WTC11 (cell line): ENCODE data around the gene PIKFYVE. TPM values are rescaled to one million over a fixed set of nuclear protein-coding genes. Genes with fewer than 3 reads are reported as not detected.
"Not testable (repeated sequence)": the region's sequence is repeated elsewhere in the genome, so short reads cannot be mapped to it uniquely, and the experiment has no call there.

Experiments
- ATAC-seq: fragments of 200-7000 bp; cut with Tn5 transposase; 2 replicates; pipeline ENCODE4 v1.10.0; 2021; ENCODE audit warnings: mild to moderate bottlenecking, moderate library complexity
- CTCF ChIA-PET: fragments of 300-600 bp; sonication (Branson Sonifier 250); formaldehyde crosslinking; loops from one replicate; lab custom pipeline; 2021; ENCODE audit warnings: antibody characterized with exemption; lab: Charles Lee
- POLR2A ChIA-PET: fragments of 350-600 bp; sonication (Branson Sonifier 250); formaldehyde crosslinking; loops from one replicate; lab custom pipeline; 2021; ENCODE audit warnings: antibody characterized with exemption; lab: Charles Lee
- DNase-seq: peaks from one replicate; pipeline ENCODE4 v3.0.0; 2021; ENCODE audit warnings: low spot score
- H3K27ac Mint-ChIP-seq: 2 replicates; pipeline ENCODE4 v1.8.0; 2021; ENCODE audit warnings: mixed read lengths
- H3K27me3 Mint-ChIP-seq: 2 replicates; pipeline ENCODE4 v1.8.0; 2021; ENCODE audit warnings: low read depth, mild to moderate bottlenecking, moderate library complexity, mixed read lengths
- H3K36me3 Mint-ChIP-seq: 2 replicates; pipeline ENCODE4 v1.8.0; 2021; ENCODE audit warnings: mixed read lengths
- H3K4me1 Mint-ChIP-seq: 2 replicates; pipeline ENCODE4 v1.8.0; 2022; ENCODE audit warnings: mixed read lengths
- H3K4me3 Mint-ChIP-seq: 2 replicates; pipeline ENCODE4 v1.8.0; 2021; ENCODE audit warnings: mild to moderate bottlenecking, moderate library complexity, mixed read lengths
- H3K9me3 Mint-ChIP-seq: 2 replicates; pipeline ENCODE4 v1.8.0; 2021; ENCODE audit warnings: mixed read lengths
- CREM ChIP-seq: sonication (generic); formaldehyde crosslinking; IDR thresholded peaks from 2 replicates; pipeline ENCODE4 v1.8.1; 2022; ENCODE audit warnings: mild to moderate bottlenecking, missing genetic modification reagents, moderate library complexity
- GTF2I ChIP-seq: fragments of 250-450 bp; sonication (Bioruptor Pico); conservative IDR thresholded peaks from 2 replicates; pipeline ENCODE4 v1.4.0; 2021; ENCODE audit warnings: mild to moderate bottlenecking
- IRF1 ChIP-seq: sonication (generic); formaldehyde crosslinking; IDR thresholded peaks from 2 replicates; pipeline ENCODE4 v1.8.0; 2023; ENCODE audit warnings: missing genetic modification reagents
- KAT7 ChIP-seq: sonication (generic); formaldehyde crosslinking; IDR thresholded peaks from 2 replicates; pipeline ENCODE4 v1.8.1; 2023; ENCODE audit warnings: missing genetic modification reagents, mild to moderate bottlenecking, borderline replicate concordance
- NFATC4 ChIP-seq: fragments of 250-450 bp; sonication (Bioruptor Pico); IDR thresholded peaks from 2 replicates; pipeline ENCODE4 v1.9.0; 2021; ENCODE audit warnings: mild to moderate bottlenecking
- NR1H2 ChIP-seq: sonication (generic); formaldehyde crosslinking; IDR thresholded peaks from 2 replicates; pipeline ENCODE4 v1.9.0; 2021; ENCODE audit warnings: mild to moderate bottlenecking, moderate library complexity, missing genetic modification reagents
- PRRX2 ChIP-seq: fragments of 250-450 bp; sonication (Bioruptor Pico); IDR thresholded peaks from 2 replicates; pipeline ENCODE4 v1.8.0; 2021; ENCODE audit warnings: mild to moderate bottlenecking
- RORB ChIP-seq: fragments of 250-450 bp; sonication (Bioruptor Pico); IDR thresholded peaks from 2 replicates; pipeline ENCODE4 v1.9.0; 2021; ENCODE audit warnings: mild to moderate bottlenecking
- ZNF121 ChIP-seq: sonication (generic); formaldehyde crosslinking; IDR thresholded peaks from 2 replicates; pipeline ENCODE4 v1.8.0; 2023; ENCODE audit warnings: missing genetic modification reagents
- ZNF317 ChIP-seq: sonication (generic); formaldehyde crosslinking; IDR thresholded peaks from 2 replicates; pipeline ENCODE4 v1.8.1; 2023; ENCODE audit warnings: low read depth, mild to moderate bottlenecking, moderate library complexity, missing genetic modification reagents, borderline replicate concordance
- ZNF396 ChIP-seq: fragments of 250-450 bp; sonication (Bioruptor Pico); IDR thresholded peaks from 2 replicates; pipeline ENCODE4 v1.8.0; 2021; ENCODE audit warnings: mild to moderate bottlenecking, moderate library complexity, borderline replicate concordance
- total RNA-seq: library from RNA; stranded (reverse); gene quantifications from 3 replicates; pipeline ENCODE4 v1.2.3, GENCODE V29; 2021
- TF ChIP-seq, protein P1 (sequence below): fragments of 200-600 bp; IDR thresholded peaks from 2 replicates; pipeline ENCODE4 v1.8.0; 2022; ENCODE audit warnings: antibody characterized with exemption
- TF ChIP-seq, protein P2 (sequence below): sonication (generic); formaldehyde crosslinking; conservative IDR thresholded peaks from 2 replicates; pipeline ENCODE4 v1.8.1; 2023; ENCODE audit warnings: mild to moderate bottlenecking, low read depth, missing genetic modification reagents, moderate library complexity
- TF ChIP-seq, protein P3 (sequence below): sonication (generic); formaldehyde crosslinking; IDR thresholded peaks from 2 replicates; pipeline ENCODE4 v1.8.0; 2022; ENCODE audit warnings: mild to moderate bottlenecking, missing genetic modification reagents
- TF ChIP-seq, protein P4 (sequence below): fragments of 250-450 bp; sonication (Bioruptor Pico); IDR thresholded peaks from 2 replicates; pipeline ENCODE4 v1.9.0; 2021; ENCODE audit warnings: mild to moderate bottlenecking, borderline replicate concordance

The PIKFYVE gene
- total RNA-seq, 1 experiment from 2014 or later: 36.1 TPM

- TF ChIP-seq, protein P1, sequence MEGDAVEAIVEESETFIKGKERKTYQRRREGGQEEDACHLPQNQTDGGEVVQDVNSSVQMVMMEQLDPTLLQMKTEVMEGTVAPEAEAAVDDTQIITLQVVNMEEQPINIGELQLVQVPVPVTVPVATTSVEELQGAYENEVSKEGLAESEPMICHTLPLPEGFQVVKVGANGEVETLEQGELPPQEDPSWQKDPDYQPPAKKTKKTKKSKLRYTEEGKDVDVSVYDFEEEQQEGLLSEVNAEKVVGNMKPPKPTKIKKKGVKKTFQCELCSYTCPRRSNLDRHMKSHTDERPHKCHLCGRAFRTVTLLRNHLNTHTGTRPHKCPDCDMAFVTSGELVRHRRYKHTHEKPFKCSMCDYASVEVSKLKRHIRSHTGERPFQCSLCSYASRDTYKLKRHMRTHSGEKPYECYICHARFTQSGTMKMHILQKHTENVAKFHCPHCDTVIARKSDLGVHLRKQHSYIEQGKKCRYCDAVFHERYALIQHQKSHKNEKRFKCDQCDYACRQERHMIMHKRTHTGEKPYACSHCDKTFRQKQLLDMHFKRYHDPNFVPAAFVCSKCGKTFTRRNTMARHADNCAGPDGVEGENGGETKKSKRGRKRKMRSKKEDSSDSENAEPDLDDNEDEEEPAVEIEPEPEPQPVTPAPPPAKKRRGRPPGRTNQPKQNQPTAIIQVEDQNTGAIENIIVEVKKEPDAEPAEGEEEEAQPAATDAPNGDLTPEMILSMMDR: no peak
- TF ChIP-seq CREM (CRISPR knock-in tag) (no peak), IRF1 (no peak), NR1H2 (CRISPR knock-in tag) (no peak), NFATC4 (CRISPR knock-in tag) (no peak), ZNF396 (no peak), RORB (CRISPR knock-in tag) (no peak), PRRX2 (no peak)
- Mint-ChIP-seq H3K27me3 (no peaks in the 10 kb centered on the region), H3K36me3 (peaks cover 11% of the 10 kb centered on the region), H3K4me3 (peak overlapping the region; percentile 93), H3K9me3 (peaks cover 10% of the 10 kb centered on the region), H3K4me1 (peaks cover 28% of the 10 kb centered on the region), H3K27ac (peak overlapping the region; percentile 94)
- CTCF ChIA-PET: interaction anchor here (1.2 to 5.8 kb wide), 3 partner anchors 12 to 165 kb away, joined by 9 to 91 read pairs (median 11); partner anchors contain the start of gene IDH1
- DNase-seq (no peak), ATAC-seq (no peak)
- POLR2A ChIA-PET: interaction anchor here (1.1 to 2.8 kb wide), 2 partner anchors 12 to 15 kb away, joined by 3 to 38 read pairs; partner anchors contain the start of gene IDH1
These were observed 881 bp downstream of the PIKFYVE start for GRCh38 chr2:208266936-208267335.

DNA sequence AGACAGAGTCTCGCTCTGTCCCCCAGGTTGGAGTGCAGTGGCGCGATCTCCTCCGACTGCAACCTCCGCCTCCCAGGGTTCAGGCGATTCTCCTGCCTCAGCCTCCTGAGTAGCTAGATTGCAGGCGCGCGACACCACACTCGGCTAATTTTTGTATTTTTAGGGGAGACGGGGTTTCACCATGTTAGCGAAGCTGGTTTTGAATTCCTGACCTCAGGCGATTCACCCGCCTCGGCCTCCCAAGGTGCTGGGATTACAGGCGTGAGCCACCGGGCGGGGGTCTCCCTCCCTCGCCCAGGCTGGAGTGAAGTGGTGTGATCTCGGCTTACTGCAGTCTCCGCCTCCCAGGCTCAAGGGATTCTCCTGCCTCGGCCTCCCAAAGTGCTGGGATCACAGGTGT, 1.5 kb downstream of the PIKFYVE start:
- Mint-ChIP-seq H3K4me1 (peaks cover 28% of the 10 kb centered on the region), H3K27ac (peak overlapping the region; percentile 94), H3K4me3 (peak overlapping the region; percentile 93), H3K36me3 (peaks cover 13% of the 10 kb centered on the region)
- peak; percentile 44 for DNase-seq
- peak; percentile 4; the same call in 1 of the 2 replicates for ATAC-seq
- TF ChIP-seq GTF2I (CRISPR knock-in tag) (peak; percentile 17; the same call in 1 of the 2 replicates), ZNF121 (CRISPR knock-in tag) (peak; percentile 61; the same call in 1 of the 2 replicates)
- ChIA-PET CTCF (interaction anchor here (1.0 to 5.8 kb wide), 2 partner anchors 13 to 106 kb away, joined by 4 to 91 read pairs; partner anchors contain the start of gene IDH1), POLR2A (interaction anchor here (0.6 to 0.7 kb wide), 3 partner anchors 12 to 1032 kb away, joined by 3 to 10 read pairs (median 4); no protein-coding TSS in a partner anchor)
- not testable (repeated sequence) for H3K9me3 Mint-ChIP-seq, H3K27me3 Mint-ChIP-seq

DNA sequence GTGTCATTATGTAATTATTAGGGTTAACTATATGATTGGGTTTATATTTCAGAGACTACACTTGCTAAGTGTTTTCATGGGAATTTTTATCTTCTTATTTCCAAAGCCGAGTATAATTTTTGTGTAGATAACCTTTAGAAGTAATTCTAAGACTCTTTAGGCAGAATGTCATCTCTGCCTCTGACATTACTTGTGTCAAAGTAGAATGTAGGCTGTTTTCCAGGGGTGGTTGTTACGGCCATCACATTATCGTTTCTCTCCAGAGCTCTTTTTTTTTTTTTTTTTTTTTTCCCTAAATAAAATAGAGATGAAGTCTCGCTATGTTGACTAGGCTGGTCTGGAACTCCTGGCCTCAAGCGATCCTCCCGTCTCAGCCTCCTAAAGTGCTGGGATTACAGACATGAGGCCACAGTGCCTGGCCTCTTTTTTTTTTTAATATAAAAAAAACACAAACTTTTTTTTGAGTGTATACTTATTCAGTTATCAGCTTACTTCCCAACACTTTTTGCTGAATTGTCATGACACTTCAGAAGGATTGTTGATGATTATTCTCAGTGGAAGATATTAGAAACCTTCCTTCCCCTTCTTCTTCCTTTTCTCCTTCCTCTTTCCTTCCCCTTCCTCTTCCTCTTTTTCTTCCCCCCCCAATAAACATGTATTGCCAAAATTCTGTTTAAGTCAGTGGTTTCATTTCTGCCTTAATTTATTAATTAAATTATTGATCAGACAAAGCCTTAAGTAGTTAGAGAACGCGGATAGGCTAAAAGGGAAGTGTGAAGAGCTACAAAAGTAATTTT, 2.3 kb downstream of the PIKFYVE start:
- CTCF ChIA-PET: interaction anchor here (0.7 to 5.8 kb wide), 4 partner anchors 14 to 490 kb away, joined by 4 to 91 read pairs (median 4); partner anchors contain the start of gene IDH1
- Mint-ChIP-seq H3K27me3 (no peaks in the 10 kb centered on the region), H3K27ac (0 out of 2 replicates have a peak overlapping the region, but pooled peaks have one; percentile 84), H3K9me3 (no peaks in the 10 kb centered on the region), H3K36me3 (peaks cover 13% of the 10 kb centered on the region), H3K4me3 (peak overlapping the region; percentile 93), H3K4me1 (peaks cover 28% of the 10 kb centered on the region)
- ATAC-seq (no peak), DNase-seq (no peak)
- TF ChIP-seq, protein P2, sequence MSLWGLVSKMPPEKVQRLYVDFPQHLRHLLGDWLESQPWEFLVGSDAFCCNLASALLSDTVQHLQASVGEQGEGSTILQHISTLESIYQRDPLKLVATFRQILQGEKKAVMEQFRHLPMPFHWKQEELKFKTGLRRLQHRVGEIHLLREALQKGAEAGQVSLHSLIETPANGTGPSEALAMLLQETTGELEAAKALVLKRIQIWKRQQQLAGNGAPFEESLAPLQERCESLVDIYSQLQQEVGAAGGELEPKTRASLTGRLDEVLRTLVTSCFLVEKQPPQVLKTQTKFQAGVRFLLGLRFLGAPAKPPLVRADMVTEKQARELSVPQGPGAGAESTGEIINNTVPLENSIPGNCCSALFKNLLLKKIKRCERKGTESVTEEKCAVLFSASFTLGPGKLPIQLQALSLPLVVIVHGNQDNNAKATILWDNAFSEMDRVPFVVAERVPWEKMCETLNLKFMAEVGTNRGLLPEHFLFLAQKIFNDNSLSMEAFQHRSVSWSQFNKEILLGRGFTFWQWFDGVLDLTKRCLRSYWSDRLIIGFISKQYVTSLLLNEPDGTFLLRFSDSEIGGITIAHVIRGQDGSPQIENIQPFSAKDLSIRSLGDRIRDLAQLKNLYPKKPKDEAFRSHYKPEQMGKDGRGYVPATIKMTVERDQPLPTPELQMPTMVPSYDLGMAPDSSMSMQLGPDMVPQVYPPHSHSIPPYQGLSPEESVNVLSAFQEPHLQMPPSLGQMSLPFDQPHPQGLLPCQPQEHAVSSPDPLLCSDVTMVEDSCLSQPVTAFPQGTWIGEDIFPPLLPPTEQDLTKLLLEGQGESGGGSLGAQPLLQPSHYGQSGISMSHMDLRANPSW (CRISPR knock-in tag): no peak
- TF ChIP-seq, protein P3, sequence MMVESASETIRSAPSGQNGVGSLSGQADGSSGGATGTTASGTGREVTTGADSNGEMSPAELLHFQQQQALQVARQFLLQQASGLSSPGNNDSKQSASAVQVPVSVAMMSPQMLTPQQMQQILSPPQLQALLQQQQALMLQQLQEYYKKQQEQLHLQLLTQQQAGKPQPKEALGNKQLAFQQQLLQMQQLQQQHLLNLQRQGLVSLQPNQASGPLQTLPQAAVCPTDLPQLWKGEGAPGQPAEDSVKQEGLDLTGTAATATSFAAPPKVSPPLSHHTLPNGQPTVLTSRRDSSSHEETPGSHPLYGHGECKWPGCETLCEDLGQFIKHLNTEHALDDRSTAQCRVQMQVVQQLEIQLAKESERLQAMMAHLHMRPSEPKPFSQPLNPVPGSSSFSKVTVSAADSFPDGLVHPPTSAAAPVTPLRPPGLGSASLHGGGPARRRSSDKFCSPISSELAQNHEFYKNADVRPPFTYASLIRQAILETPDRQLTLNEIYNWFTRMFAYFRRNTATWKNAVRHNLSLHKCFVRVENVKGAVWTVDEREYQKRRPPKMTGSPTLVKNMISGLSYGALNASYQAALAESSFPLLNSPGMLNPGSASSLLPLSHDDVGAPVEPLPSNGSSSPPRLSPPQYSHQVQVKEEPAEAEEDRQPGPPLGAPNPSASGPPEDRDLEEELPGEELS (CRISPR knock-in tag): no peak
- TF ChIP-seq, protein P4, sequence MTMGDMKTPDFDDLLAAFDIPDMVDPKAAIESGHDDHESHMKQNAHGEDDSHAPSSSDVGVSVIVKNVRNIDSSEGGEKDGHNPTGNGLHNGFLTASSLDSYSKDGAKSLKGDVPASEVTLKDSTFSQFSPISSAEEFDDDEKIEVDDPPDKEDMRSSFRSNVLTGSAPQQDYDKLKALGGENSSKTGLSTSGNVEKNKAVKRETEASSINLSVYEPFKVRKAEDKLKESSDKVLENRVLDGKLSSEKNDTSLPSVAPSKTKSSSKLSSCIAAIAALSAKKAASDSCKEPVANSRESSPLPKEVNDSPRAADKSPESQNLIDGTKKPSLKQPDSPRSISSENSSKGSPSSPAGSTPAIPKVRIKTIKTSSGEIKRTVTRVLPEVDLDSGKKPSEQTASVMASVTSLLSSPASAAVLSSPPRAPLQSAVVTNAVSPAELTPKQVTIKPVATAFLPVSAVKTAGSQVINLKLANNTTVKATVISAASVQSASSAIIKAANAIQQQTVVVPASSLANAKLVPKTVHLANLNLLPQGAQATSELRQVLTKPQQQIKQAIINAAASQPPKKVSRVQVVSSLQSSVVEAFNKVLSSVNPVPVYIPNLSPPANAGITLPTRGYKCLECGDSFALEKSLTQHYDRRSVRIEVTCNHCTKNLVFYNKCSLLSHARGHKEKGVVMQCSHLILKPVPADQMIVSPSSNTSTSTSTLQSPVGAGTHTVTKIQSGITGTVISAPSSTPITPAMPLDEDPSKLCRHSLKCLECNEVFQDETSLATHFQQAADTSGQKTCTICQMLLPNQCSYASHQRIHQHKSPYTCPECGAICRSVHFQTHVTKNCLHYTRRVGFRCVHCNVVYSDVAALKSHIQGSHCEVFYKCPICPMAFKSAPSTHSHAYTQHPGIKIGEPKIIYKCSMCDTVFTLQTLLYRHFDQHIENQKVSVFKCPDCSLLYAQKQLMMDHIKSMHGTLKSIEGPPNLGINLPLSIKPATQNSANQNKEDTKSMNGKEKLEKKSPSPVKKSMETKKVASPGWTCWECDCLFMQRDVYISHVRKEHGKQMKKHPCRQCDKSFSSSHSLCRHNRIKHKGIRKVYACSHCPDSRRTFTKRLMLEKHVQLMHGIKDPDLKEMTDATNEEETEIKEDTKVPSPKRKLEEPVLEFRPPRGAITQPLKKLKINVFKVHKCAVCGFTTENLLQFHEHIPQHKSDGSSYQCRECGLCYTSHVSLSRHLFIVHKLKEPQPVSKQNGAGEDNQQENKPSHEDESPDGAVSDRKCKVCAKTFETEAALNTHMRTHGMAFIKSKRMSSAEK (CRISPR knock-in tag): no peak
- TF ChIP-seq KAT7 (no peak), ZNF317 (CRISPR knock-in tag) (no peak)
- POLR2A ChIA-PET: interaction anchor here (0.6 kb wide), 2 partner anchors 12 to 67 kb away, joined by 3 to 4 read pairs; no protein-coding TSS in a partner anchor
